Stimulated activated CD8-positive, alpha-beta memory T cell treated with anti-CD3 and anti-CD28 coated beads, Interleukin-7, amount 100 ng/mL, for 1 hour (primary cell): ENCODE measurements around the gene ARHGAP15.

Experiments
- DNase-seq, 2 donors: peaks; one replicate each; pipeline ENCODE4 v3.0.0-alpha.2; 2020; ENCODE audit warnings: low read depth in 2 of 2

Gene ARHGAP15

GRCh38 chr2:143481733-143482132, 352.5 kb downstream of the ARHGAP15 start:
- no peak for DNase-seq

- no peak for DNase-seq
Observed at GRCh38 chr2:143482316-143482715, 353.1 kb downstream of the ARHGAP15 start.

GRCh38 chr2:143482771-143483170, 353.6 kb downstream of the ARHGAP15 start:
- DNase-seq = no peak

DNA sequence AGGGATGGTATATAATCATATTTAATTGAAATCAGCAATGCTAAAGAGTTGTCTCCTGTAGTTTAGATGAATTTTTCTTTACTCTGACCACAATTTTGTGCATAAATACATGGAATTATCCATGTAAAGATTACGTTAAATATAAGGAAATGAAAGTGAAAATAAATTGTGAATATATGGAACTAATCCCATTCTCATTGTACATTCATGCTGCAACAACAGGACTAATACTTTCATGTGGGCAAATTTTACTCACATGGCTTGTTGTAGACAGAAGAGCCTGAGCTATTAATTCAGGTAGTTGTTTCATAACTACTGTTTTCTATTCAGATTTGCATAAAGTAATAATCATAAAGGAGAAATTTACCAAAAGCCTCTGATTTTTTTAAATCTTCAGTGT, 357.8 kb downstream of the ARHGAP15 start:
- DNase-seq = no peak

- no peak for DNase-seq
Observed at GRCh38 chr2:143489145-143489544, 359.9 kb downstream of the ARHGAP15 start.

DNA sequence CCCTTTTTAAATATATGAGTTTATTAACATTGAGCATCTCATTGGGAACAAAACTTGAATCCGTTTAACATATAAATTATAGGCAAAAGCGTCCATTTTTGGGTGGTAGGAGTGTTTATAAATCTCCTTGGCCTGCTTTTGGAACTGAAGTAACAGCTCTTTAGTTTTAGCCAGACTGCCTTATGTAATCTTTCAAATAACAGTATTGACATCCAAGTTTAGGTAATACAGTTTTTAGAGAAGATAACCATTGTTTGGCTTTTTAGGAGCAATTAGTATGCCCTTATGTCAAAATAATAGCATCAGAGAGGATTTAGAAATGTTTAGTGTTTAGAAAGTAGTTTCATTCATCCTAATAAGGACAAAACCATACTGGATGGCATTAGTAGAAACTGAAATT, 361.9 kb downstream of the ARHGAP15 start:
- no peak for DNase-seq

DNA sequence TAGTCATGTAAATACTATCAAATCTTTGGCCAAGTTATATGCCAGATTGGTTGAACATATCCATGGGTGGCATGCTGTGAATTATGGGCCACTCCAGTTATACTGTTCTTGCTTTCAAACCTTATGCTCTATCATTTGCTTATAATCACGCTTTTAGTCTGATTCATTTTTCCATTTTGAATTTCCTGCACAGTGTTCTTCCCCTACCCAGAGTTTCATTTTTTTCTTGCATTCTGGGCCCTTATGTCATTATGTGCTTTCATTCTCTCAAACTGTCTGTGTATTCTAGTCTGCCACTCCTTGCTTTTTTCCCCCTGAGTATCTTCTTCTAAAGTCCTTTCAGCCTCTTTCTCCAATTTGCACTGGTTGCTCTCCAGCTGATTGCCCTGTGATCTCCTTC, 364.1 kb downstream of the ARHGAP15 start:
- no peak for DNase-seq

DNA sequence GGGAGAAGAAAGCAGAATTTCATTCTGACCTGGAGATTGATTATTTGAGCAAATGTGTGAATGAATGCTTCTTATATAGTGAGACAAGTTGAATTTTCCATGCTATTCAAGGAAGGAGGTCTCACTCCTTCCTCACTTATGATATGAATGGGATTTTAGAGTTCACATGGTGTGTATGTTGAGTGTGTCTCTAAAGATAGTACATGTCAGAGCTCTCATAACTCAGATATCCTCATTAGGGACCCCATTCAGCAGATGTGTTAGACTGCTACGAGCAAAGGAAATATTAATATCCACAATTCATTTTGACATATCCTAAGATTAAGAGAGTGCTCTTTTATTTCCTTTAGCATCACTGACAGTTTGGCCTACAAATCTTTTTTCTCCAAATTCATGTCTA, 368.5 kb downstream of the ARHGAP15 start:
- DNase-seq = no peak

- no peak for DNase-seq
Observed at GRCh38 chr2:143498496-143498895, 369.3 kb downstream of the ARHGAP15 start.

DNA sequence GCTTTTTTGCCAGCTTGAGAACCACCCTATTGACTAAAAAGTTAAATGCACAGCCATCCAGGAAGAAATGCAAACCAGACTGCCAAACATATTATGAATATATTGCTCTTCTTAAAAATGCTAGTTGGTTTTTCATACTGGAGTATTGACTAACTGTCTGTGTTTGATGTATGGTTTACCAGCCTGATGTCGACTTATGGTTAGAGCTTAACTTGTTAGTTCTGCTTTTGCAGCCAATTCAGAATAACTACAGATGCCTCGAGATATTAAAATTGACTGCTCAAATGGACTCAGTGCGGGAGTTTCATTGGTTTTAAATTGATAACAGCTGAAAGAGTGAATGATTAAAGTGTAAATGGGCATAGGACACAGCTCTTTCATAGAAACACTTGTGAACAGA, 369.8 kb downstream of the ARHGAP15 start:
- DNase-seq = no peak

GRCh38 chr2:143501106-143501676, 372.0 kb downstream of the ARHGAP15 start:
- DNase-seq = no peak

- DNase-seq = no peak
Observed at GRCh38 chr2:143503280-143503679, 374.1 kb downstream of the ARHGAP15 start.

DNA sequence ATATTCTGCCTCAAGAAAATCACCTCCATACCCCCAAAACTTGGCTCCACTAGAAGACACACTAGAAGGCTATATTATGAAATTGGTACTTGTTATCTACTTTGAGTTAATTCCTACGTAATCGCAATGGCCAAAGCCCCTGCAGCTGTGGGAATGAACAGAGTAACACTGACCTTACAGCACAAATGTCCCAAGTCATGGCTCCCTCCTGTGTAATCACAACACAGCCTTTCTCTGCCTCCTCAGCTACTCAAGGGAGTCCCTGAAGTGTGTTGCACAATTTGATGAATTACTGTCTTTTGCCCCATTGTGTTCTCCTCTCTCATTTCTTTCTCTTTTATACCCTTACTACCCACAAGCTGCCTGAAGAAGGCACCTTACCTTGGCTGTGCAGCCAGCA, 375.2 kb downstream of the ARHGAP15 start:
- DNase-seq = no peak

DNA sequence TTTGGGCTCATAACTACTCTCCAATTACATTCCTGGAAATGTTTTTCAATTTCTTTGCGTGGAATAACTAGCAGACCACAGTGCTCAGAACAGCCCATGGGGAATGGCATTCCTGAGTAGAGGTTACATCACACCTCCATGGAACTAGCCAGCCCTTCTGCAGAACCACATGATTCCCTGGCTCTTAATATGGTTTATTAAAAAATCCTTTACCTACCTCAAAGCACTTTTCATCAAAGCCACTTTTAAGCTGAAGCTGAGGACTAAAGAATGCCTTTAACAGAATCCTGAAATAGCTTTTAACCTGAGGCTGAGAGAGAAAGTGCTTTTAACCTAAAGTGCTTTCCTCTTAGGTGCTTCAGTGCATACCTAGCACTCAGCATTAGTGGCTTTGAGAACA, 376.3 kb downstream of the ARHGAP15 start:
- no peak for DNase-seq

- no peak for DNase-seq
Observed at GRCh38 chr2:143513081-143513480, 383.9 kb downstream of the ARHGAP15 start.

GRCh38 chr2:143514413-143514812, 385.2 kb downstream of the ARHGAP15 start:
- DNase-seq = no peak

GRCh38 chr2:143515318-143515717, 386.1 kb downstream of the ARHGAP15 start:
- no peak for DNase-seq

DNA sequence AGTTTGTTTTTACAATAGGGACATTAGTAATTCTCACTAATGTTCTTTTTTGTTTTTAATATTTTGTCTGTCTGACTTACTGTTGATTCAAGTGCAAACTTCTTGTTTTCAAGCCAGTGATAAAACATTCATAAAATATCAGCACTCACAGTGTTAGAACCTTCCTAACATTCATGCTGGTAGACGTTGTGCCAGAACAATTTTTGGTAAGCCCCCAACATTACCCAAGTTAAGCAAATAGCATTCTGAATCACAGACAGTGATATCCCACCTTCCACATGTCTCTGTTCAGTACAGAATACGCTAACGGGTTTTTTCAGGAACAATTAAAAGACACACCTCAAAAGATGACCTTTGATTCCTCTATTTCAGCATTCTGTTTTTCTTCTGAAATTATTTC, 390.3 kb downstream of the ARHGAP15 start:
- no peak for DNase-seq

- DNase-seq = no peak
Observed at GRCh38 chr2:143521396-143521795, 392.2 kb downstream of the ARHGAP15 start.

DNA sequence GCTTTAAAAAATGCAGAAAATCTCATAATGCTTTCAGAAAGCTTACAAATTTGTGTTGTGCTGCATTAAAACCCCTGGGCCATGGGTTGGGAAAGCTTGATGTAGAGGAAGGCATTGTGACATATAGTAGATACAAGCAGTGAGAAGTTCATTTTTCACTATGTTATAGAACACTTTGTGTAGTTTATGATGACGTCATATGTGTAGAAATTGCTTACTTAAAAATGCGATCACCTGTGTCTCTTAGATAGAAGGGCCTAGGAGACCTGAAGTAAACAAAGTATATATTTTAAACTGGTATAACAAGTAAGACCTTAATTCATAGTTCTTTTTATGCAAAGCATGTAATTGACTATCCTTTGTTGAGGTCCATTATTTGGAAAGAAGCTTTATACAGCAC, 393.5 kb downstream of the ARHGAP15 start:
- no peak for DNase-seq

DNA sequence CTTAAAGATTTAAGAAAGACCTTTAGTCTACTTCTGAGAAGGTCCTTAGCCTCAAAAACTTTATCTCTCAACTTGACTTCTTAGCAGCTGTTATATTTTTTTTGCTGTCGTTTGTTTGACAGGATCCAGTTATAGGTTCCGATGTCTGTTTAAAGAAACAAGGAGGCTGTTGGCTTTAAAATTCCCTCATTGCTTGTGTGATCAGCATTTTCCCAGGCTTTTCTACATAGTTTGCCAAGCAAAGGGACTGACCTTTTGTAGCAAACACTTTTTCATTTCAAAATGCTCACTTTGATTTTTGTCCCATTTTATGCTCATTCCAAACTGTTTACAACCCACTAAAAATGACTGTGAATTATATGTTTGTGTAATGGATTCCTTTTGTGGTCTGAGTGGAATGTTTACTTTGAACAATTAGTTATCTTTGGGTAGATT, 394.9 kb downstream of the ARHGAP15 start:
- no peak for DNase-seq

DNA sequence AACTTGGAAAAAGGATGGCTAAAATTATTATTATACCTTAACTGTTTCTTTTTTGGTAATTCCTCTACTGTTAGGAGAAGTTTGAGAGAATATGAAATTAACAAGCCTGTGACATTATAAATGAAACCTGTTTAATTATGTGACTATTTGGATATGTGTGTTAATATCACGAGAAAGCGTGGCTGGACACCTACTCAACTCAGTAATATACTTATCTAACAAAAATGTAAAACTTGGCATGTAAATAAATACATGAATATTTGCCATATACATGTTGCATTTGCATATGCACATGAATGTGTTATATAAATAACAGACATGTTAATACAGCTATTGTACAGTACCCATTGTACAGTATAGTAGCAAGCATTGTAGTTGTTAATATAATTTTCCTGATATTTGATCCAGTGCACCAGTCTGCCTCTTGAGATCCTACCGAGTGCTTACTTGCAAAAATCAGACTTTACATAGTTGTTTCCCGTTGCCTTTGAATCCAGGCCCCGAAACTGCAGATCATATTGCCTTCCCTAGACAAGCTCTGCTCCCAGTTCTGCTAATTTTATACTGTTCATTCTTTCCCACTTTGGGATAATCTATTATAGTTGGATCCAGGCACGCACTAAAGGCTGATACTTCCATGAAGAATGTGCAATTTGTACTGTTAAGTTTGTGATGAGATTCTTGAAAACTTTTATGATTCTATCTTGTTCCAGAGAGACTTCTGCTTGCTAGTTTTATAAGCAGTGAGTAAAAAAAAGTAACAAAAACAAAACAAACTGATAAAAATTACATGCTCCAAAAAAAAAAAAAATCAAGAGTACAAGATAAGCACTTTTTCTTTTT, 395.6 kb downstream of the ARHGAP15 start:
- no peak for DNase-seq

GRCh38 chr2:143525402-143525860, 396.2 kb downstream of the ARHGAP15 start:
- DNase-seq = no peak
